Mesenchymal stem cell (in vitro differentiated cells and primary cell): Measurements from ENCODE around the gene BTBD16.

Experiments used
- DNase-seq: peaks from one replicate; pipeline ENCODE4 v3.0.0-alpha.2; 2013
- H2AFZ ChIP-seq: one replicate; pipeline ENCODE4 v1.6.1; 2013; ENCODE audit warnings: low read depth, mild to moderate bottlenecking, control low read depth, inconsistent platforms, low read length, moderate library complexity
- H2AK5ac ChIP-seq: 2 replicates; pipeline ENCODE4 v1.6.1; 2013; ENCODE audit warnings: low read length, moderate library complexity, mild to moderate bottlenecking, inconsistent platforms; ENCODE audit not compliant: severe bottlenecking
- H2BK120ac ChIP-seq: one replicate; pipeline ENCODE4 v1.6.1; 2013; ENCODE audit warnings: low read depth, mild to moderate bottlenecking, inconsistent platforms, low read length, moderate library complexity
- H2BK12ac ChIP-seq, 2 experiments: one replicate each; pipeline ENCODE4 v1.6.1; 2013; ENCODE audit warnings: inconsistent platforms in 2 of 2, low read length in 2 of 2, mild to moderate bottlenecking in 2 of 2, moderate library complexity in 2 of 2, control low read depth in 1 of 2
- H2BK15ac ChIP-seq: one replicate; pipeline ENCODE4 v1.6.1; 2013; ENCODE audit warnings: mild to moderate bottlenecking, low read depth, inconsistent platforms; ENCODE audit not compliant: poor library complexity, severe bottlenecking
- H2BK5ac ChIP-seq: 2 replicates; pipeline ENCODE4 v1.6.1; 2013; ENCODE audit warnings: low read depth, mild to moderate bottlenecking, low read length, control low read depth, inconsistent platforms; ENCODE audit not compliant: poor library complexity, severe bottlenecking
- H3K14ac ChIP-seq, 2 experiments: one replicate each; pipeline ENCODE4 v1.6.1; 2013; ENCODE audit warnings: inconsistent platforms in 2 of 2, low read length in 2 of 2, control low read depth in 1 of 2, mild to moderate bottlenecking in 1 of 2, moderate library complexity in 1 of 2
- H3K18ac ChIP-seq, 2 experiments: one replicate each; pipeline ENCODE4 v1.6.1; 2013; ENCODE audit warnings: inconsistent platforms in 2 of 2, low read length in 2 of 2, control low read depth in 1 of 2, low read depth in 1 of 2, mild to moderate bottlenecking in 1 of 2
- H3K23ac ChIP-seq, 2 experiments: one replicate each; pipeline ENCODE4 v1.6.1; 2013; ENCODE audit warnings: inconsistent platforms in 2 of 2, low read length in 2 of 2, mild to moderate bottlenecking in 2 of 2, moderate library complexity in 2 of 2, control low read depth in 1 of 2
- H3K27ac ChIP-seq: 2 replicates; pipeline ENCODE4 v1.5.1; 2013; ENCODE audit warnings: mild to moderate bottlenecking, moderate library complexity, low read length, control low read depth, inconsistent platforms; ENCODE audit not compliant: poor library complexity, severe bottlenecking
- H3K27me3 ChIP-seq, 2 experiments: 2 replicates each; pipeline versions ENCODE4 v1.6.1 to v1.7.0; 2013; ENCODE audit warnings: low read length in 2 of 2, mild to moderate bottlenecking in 2 of 2, moderate library complexity in 2 of 2, control low read depth in 1 of 2, inconsistent platforms in 1 of 2; ENCODE audit not compliant: control insufficient read depth in 1 of 2, insufficient read depth in 1 of 2
- H3K36me3 ChIP-seq, 2 experiments: 2 replicates each; pipeline versions ENCODE4 v1.6.1 to v1.7.0; 2013; ENCODE audit warnings: low read length in 2 of 2, control low read depth in 1 of 2, inconsistent platforms in 1 of 2, low read depth in 1 of 2, mild to moderate bottlenecking in 1 of 2; ENCODE audit not compliant: insufficient read depth in 2 of 2, control insufficient read depth in 1 of 2
- H3K4ac ChIP-seq, 2 experiments: one replicate each; pipeline ENCODE4 v1.6.1; 2013; ENCODE audit warnings: inconsistent platforms in 2 of 2, low read length in 2 of 2, mild to moderate bottlenecking in 2 of 2, moderate library complexity in 2 of 2, control low read depth in 1 of 2, low read depth in 1 of 2
- H3K4me1 ChIP-seq: 2 replicates; pipeline ENCODE4 v1.6.1; 2013; ENCODE audit warnings: low read depth, low read length, control low read depth; ENCODE audit not compliant: control insufficient read depth, insufficient read depth
- H3K4me2 ChIP-seq: 2 replicates; pipeline ENCODE4 v1.6.1; 2013; ENCODE audit warnings: low read length, mild to moderate bottlenecking, inconsistent platforms; ENCODE audit not compliant: poor library complexity, severe bottlenecking
- H3K4me3 ChIP-seq, 2 experiments: 2 replicates each; pipeline versions ENCODE4 v1.5.1 to v1.7.0; 2013; ENCODE audit warnings: low read length in 2 of 2, mild to moderate bottlenecking in 2 of 2, control low read depth in 1 of 2, low read depth in 1 of 2; ENCODE audit not compliant: insufficient read depth in 1 of 2
- H3K79me1 ChIP-seq: replicated peaks from 2 replicates; pipeline ENCODE4 v1.6.1; 2013; ENCODE audit warnings: mild to moderate bottlenecking, control low read depth, low read length, inconsistent platforms; ENCODE audit not compliant: poor library complexity, severe bottlenecking
- H3K9ac ChIP-seq: 2 replicates; pipeline ENCODE4 v1.7.0; 2013; ENCODE audit warnings: mild to moderate bottlenecking, low read length, moderate library complexity
- H3K9me3 ChIP-seq: 2 replicates; pipeline ENCODE4 v1.7.0; 2013; ENCODE audit warnings: mild to moderate bottlenecking, low read length; ENCODE audit not compliant: control insufficient read depth
- H4K8ac ChIP-seq: one replicate; pipeline ENCODE4 v1.6.1; 2013; ENCODE audit warnings: inconsistent platforms, mild to moderate bottlenecking, low read length, moderate library complexity
- H4K91ac ChIP-seq: one replicate; pipeline ENCODE4 v1.6.1; 2013; ENCODE audit warnings: mild to moderate bottlenecking, low read length, inconsistent platforms
- WGBS: methylation state at CpG from one replicate; pipeline ENCODE4 v1.1.7; 2013; ENCODE audit warnings: mixed read lengths; 5-methylcytosine and 5-hydroxymethylcytosine counted together

Gene BTBD16

GRCh38 chr10:122259075-122259466 lies 12.0 kb upstream of the BTBD16 start:
- no peak overlapping the region for H2BK5ac ChIP-seq
- no peak overlapping the region for H3K4ac ChIP-seq
- peak overlapping the region; percentile 13 for H3K27ac ChIP-seq
- H3K9ac ChIP-seq: no peak overlapping the region
- peaks cover 4 to 22% of the 10 kb centered on the region in 2 experiments for H3K36me3 ChIP-seq
- H3K14ac ChIP-seq: peak overlapping the region in 1 of 2 experiments; percentile 53
- no peak for DNase-seq
- H3K9me3 ChIP-seq: peaks cover 13% of the 10 kb centered on the region
- 93% methylated on average over 3 of the region's 4 CpGs for WGBS
- no peak overlapping the region for H3K4me3 ChIP-seq
- no peak overlapping the region for H2BK120ac ChIP-seq
- H3K4me1 ChIP-seq: peaks cover 13% of the 10 kb centered on the region
- no peak overlapping the region for H2AFZ ChIP-seq
- H3K23ac ChIP-seq: no peak overlapping the region
- H2AK5ac ChIP-seq: peak overlapping the region; percentile 99
- H3K4me2 ChIP-seq: no peak overlapping the region
- H2BK12ac ChIP-seq: no peak overlapping the region
- no peak overlapping the region for H4K91ac ChIP-seq
- H3K27me3 ChIP-seq: no peaks in the 10 kb centered on the region
- no peaks in the 10 kb centered on the region for H3K79me1 ChIP-seq
- H4K8ac ChIP-seq: no peak overlapping the region
- peak overlapping the region; percentile 80 to 81 for H3K18ac ChIP-seq
- no peak overlapping the region for H2BK15ac ChIP-seq

GRCh38 chr10:122261584-122261983 lies 9.5 kb upstream of the BTBD16 start:
- no CpG with 5 or more reads among the region's 1 CpG for WGBS
- Histone ChIP-seq H3K14ac (no peak overlapping the region), H3K36me3 (peaks cover 0 to 12% of the 10 kb centered on the region in 2 experiments), H4K8ac (no peak overlapping the region), H2BK5ac (no peak overlapping the region), H3K4me2 (no peak overlapping the region), H2AFZ (no peak overlapping the region), H3K18ac (no peak overlapping the region), H3K4me3 (no peak overlapping the region), H4K91ac (no peak overlapping the region), H3K4ac (no peak overlapping the region), H2BK15ac (no peak overlapping the region), H3K23ac (no peak overlapping the region), H3K27me3 (no peaks in the 10 kb centered on the region), H2BK120ac (no peak overlapping the region), H3K9ac (no peak overlapping the region), H3K27ac (no peak overlapping the region), H2AK5ac (no peak overlapping the region), H3K79me1 (peaks cover 2% of the 10 kb centered on the region), H3K4me1 (peaks cover 25% of the 10 kb centered on the region), H3K9me3 (peaks cover 13% of the 10 kb centered on the region), H2BK12ac (no peak overlapping the region)
- DNase-seq: no peak

- H2BK5ac ChIP-seq: no peak overlapping the region
- DNase-seq: peak; percentile 68
- no peak overlapping the region for H3K9ac ChIP-seq
- H3K79me1 ChIP-seq: peaks cover 7% of the 10 kb centered on the region
- H4K8ac ChIP-seq: no peak overlapping the region
- peak overlapping the region; percentile 52 for H3K4me2 ChIP-seq
- H3K18ac ChIP-seq: peak overlapping the region in 1 of 2 experiments; percentile 41
- H2BK120ac ChIP-seq: no peak overlapping the region
- H4K91ac ChIP-seq: no peak overlapping the region
- H3K4me3 ChIP-seq: no peak overlapping the region
- 38% methylated on average over 1 of the region's 1 CpG for WGBS
- no peaks in the 10 kb centered on the region for H3K27me3 ChIP-seq
- H3K23ac ChIP-seq: no peak overlapping the region
- H3K36me3 ChIP-seq: peaks cover 0 to 3% of the 10 kb centered on the region in 2 experiments
- H2AFZ ChIP-seq: no peak overlapping the region
- peak overlapping the region; percentile 73 for H2AK5ac ChIP-seq
- peaks cover 19% of the 10 kb centered on the region for H3K4me1 ChIP-seq
- peaks cover 13% of the 10 kb centered on the region for H3K9me3 ChIP-seq
- peak overlapping the region; percentile 95 for H3K27ac ChIP-seq
- H3K4ac ChIP-seq: no peak overlapping the region
- no peak overlapping the region for H2BK12ac ChIP-seq
- no peak overlapping the region for H3K14ac ChIP-seq
- H2BK15ac ChIP-seq: no peak overlapping the region
Observed at GRCh38 chr10:122263971-122264370, 7.1 kb upstream of the BTBD16 start.

- Histone ChIP-seq H3K18ac (peak overlapping the region in 1 of 2 experiments; percentile 41), H2BK5ac (no peak overlapping the region), H2BK15ac (no peak overlapping the region), H3K4ac (peak overlapping the region in 1 of 2 experiments; percentile 47), H4K91ac (no peak overlapping the region), H3K14ac (no peak overlapping the region), H3K27ac (peak overlapping the region; percentile 95), H2BK12ac (peak overlapping the region in 1 of 2 experiments; percentile 68), H3K4me3 (no peak overlapping the region), H4K8ac (no peak overlapping the region), H3K4me1 (peaks cover 16% of the 10 kb centered on the region), H3K9ac (no peak overlapping the region), H2AFZ (no peak overlapping the region), H2AK5ac (peak overlapping the region; percentile 73), H3K23ac (no peak overlapping the region), H2BK120ac (no peak overlapping the region), H3K4me2 (peak overlapping the region; percentile 52), H3K9me3 (peaks cover 13% of the 10 kb centered on the region), H3K79me1 (peaks cover 7% of the 10 kb centered on the region), H3K27me3 (no peaks in the 10 kb centered on the region), H3K36me3 (peaks cover under 1 to 6% of the 10 kb centered on the region in 2 experiments)
- no peak for DNase-seq
- WGBS: 100% methylated on average over 1 of the region's 1 CpG
Observed at GRCh38 chr10:122264436-122264835, 6.7 kb upstream of the BTBD16 start.
